WI38 (cell line): Measurements from ENCODE around the gene PIEZO1.

Experiments
- H3K4me3 ChIP-seq: 2 replicates; pipeline ENCODE4 v1.5.1; 2011; ENCODE audit warnings: low read depth, mild to moderate bottlenecking, control low read depth, low read length
- CTCF ChIP-seq: IDR thresholded peaks from 2 replicates; pipeline ENCODE4 v1.5.1; 2012; ENCODE audit warnings: low read depth, mild to moderate bottlenecking, control low read depth, low read length

The PIEZO1 gene

GRCh38 chr16:88731699-88732098, 53.3 kb downstream of the PIEZO1 start:
- no peak for TF ChIP-seq CTCF
- H3K4me3 ChIP-seq = no peak overlapping the region

- no peak for TF ChIP-seq CTCF
- no peak overlapping the region for H3K4me3 ChIP-seq
Observed at GRCh38 chr16:88730632-88731607, 54.1 kb downstream of the PIEZO1 start.

DNA sequence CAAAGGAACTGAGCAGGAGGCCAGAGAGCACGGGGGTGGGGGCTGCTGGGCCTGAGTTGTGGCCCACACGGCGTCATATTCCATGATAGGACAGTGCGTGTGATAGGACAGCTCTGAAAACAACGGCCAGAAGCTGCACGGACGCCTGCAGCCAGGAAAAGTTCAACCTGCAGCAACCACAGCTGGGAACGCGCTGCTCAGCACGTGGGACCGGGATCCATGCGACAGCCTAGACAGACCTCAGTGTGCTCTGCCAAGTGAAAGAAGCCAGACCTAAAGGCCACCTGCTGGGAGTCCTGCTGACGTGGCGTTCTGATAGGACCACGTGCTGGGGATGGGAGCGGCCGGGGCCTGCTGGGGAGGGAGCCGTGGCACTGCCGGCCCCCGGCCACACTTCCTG, 57.1 kb downstream of the PIEZO1 start:
- no peak overlapping the region for H3K4me3 ChIP-seq
- no peak for TF ChIP-seq CTCF

GRCh38 chr16:88726981-88727380, 58.0 kb downstream of the PIEZO1 start:
- TF ChIP-seq CTCF = no peak

GRCh38 chr16:88726408-88726749, 58.6 kb downstream of the PIEZO1 start:
- no peak for TF ChIP-seq CTCF
- H3K4me3 ChIP-seq = no peak overlapping the region

More at GRCh38 chr16:88726981-88727380, 58.0 kb downstream of the PIEZO1 start:
- no peak overlapping the region for H3K4me3 ChIP-seq

DNA sequence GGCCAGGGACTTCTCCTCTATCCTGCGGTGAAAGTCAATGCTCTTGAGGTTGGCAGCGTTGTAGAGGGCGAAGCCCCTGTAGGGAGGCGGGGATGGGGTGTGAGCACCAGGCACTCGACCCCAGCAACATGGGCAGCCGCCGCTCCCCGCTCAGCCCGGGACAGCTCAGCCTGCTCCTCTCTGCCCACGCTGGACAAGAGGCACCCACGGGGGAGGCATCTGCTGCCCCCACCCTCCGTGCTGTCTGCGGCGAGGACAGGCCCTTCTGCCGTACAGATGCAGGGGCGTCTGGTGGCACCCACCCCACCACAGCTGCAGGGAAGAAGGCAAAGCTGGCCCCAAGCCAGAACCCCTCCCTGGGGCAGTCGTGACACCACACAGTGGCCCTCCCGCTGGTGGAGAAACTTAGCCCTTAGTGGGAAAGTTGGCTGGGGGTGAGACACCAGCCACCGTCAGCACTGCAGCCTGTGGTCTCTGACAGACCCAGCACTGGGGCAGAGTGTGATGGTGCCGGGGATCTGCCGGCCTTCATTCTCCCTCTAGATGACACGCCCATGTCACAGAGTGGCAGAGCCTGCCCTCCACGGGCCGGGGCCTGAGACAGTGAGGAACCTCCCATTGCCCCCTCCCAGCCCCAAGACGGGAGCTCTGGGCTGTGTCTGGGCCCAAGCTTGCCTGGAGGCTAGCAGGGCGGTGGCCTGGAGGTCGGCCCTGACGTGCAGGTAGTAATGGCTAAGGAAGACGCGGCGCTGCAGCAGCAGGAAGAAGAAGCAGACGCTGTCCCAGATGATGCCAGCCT, 59.2 kb downstream of the PIEZO1 start:
- no peak overlapping the region for H3K4me3 ChIP-seq
- no peak for TF ChIP-seq CTCF
